PC-3 (cell line): Measurements from ENCODE around the gene STRN3. TPM values are rescaled to one million over a fixed set of nuclear protein-coding genes. Genes with fewer than 3 reads are reported as not detected.

Source experiments
- ATAC-seq: fragments of 200-7000 bp; cut with Tn5 transposase; 2 replicates; pipeline ENCODE4 v1.9.1; 2020; ENCODE audit warnings: mild to moderate bottlenecking, moderate library complexity
- BruUV-seq: library from RNA; stranded (reverse); fragments of 400-500 nt; replicated peaks from 2 replicates; lab custom pipeline; 2021; lab: Mats Ljungman, UMichigan
- CTCF ChIA-PET: fragments of 300-600 bp; sonication (Branson Sonifier 250); formaldehyde crosslinking; loops from one replicate; lab custom pipeline; 2022; ENCODE audit warnings: antibody characterized with exemption; lab: Charles Lee
- POLR2A ChIA-PET: fragments of 300-600 bp; sonication (Branson Sonifier 250); formaldehyde crosslinking; loops from one replicate; lab custom pipeline; 2022; ENCODE audit warnings: antibody characterized with exemption; ENCODE audit not compliant: unreplicated experiment; lab: Charles Lee
- DNase-seq: peaks from one replicate; pipeline ENCODE4 v3.0.0-alpha.2; 2015
- H2AFZ ChIP-seq: fragments of 300-600 bp; sonication (generic); 2 replicates; pipeline ENCODE4 v1.6.0; 2016; ENCODE audit warnings: antibody characterized with exemption, low read length
- H3F3A ChIP-seq: fragments of 300-600 bp; sonication (generic); one replicate; pipeline ENCODE4 v1.6.0; 2017; ENCODE audit warnings: antibody characterized with exemption, low read length, control low read depth, mild to moderate bottlenecking; ENCODE audit not compliant: unreplicated experiment
- H3K27ac ChIP-seq: fragments of 300-600 bp; sonication (generic); 2 replicates; pipeline ENCODE4 v1.5.1; 2016; ENCODE audit warnings: mild to moderate bottlenecking, low read length
- H3K27me3 ChIP-seq: fragments of 300-600 bp; sonication (generic); 2 replicates; pipeline ENCODE4 v1.6.1; 2016; ENCODE audit warnings: low read length, mixed read lengths
- H3K36me3 ChIP-seq: fragments of 300-600 bp; sonication (generic); 2 replicates; pipeline ENCODE4 v1.6.1; 2016; ENCODE audit warnings: low read depth, mixed run types, low read length, mixed read lengths
- H3K4me1 ChIP-seq: fragments of 300-600 bp; sonication (generic); 2 replicates; pipeline ENCODE4 v1.5.1; 2016; ENCODE audit warnings: low read length; ENCODE audit not compliant: insufficient read depth
- H3K4me2 ChIP-seq: fragments of 300-600 bp; sonication (generic); 2 replicates; pipeline ENCODE4 v1.6.0; 2016; ENCODE audit warnings: low read length
- H3K4me3 ChIP-seq: fragments of 300-600 bp; sonication (generic); 2 replicates; pipeline ENCODE4 v1.5.1; 2016; ENCODE audit warnings: mild to moderate bottlenecking, low read length, mixed read lengths
- H3K79me2 ChIP-seq: fragments of 300-600 bp; sonication (generic); 2 replicates; pipeline ENCODE4 v1.6.1; 2017; ENCODE audit warnings: low read length, mixed read lengths
- H3K9ac ChIP-seq: fragments of 300-600 bp; sonication (generic); 2 replicates; pipeline ENCODE4 v1.6.0; 2016; ENCODE audit warnings: mild to moderate bottlenecking, low read length
- H3K9me2 ChIP-seq: fragments of 300-600 bp; sonication (generic); replicated peaks from 2 replicates; pipeline ENCODE4 v1.6.1; 2016; ENCODE audit warnings: mixed run types, low read length, mixed read lengths
- H3K9me3 ChIP-seq: fragments of 300-600 bp; sonication (generic); 2 replicates; pipeline ENCODE4 v1.6.1; 2016; ENCODE audit warnings: low read length, mixed read lengths
- H4K20me1 ChIP-seq: fragments of 300-600 bp; sonication (generic); 2 replicates; pipeline ENCODE4 v1.6.1; 2016; ENCODE audit warnings: low read length, mixed read lengths
- EZH2 ChIP-seq: fragments of 300-600 bp; sonication (generic); IDR thresholded peaks from one replicate; pipeline ENCODE4 v1.6.1; 2017; ENCODE audit warnings: antibody characterized with exemption, mild to moderate bottlenecking, low read length; ENCODE audit not compliant: unreplicated experiment
- EZH2phosphoT487 ChIP-seq: fragments of 300-600 bp; sonication (generic); IDR thresholded peaks from 2 replicates; pipeline ENCODE4 v1.6.1; 2018; ENCODE audit warnings: mild to moderate bottlenecking, antibody characterized with exemption, low read length, borderline replicate concordance
- intact Hi-C: fragments of 100-400 bp; cut with micrococcal nuclease; formaldehyde crosslinking; loops from 2 replicates; pipeline ENCODE4 v1.9.0; 2023
- microRNA-seq: library from miRNA; unstranded; fragments of <30 nt; microRNA quantifications from one replicate; pipeline ENCODE4 v1.1.0, GENCODE V29; 2020; ENCODE audit not compliant: unreplicated experiment
- total RNA-seq: library from RNA; depleted of rRNA; stranded (reverse); fragments of >200 nt; gene quantifications from 2 replicates; pipeline ENCODE4 v1.2.3, GENCODE V29; 2014; rRNA removed
- TF ChIP-seq, protein P1 (sequence below): fragments of 300-600 bp; sonication (generic); conservative IDR thresholded peaks from 2 replicates; pipeline ENCODE4 v1.5.1; 2017; ENCODE audit warnings: antibody characterized with exemption, low read depth, mild to moderate bottlenecking, low read length

STRN3 gene
- total RNA-seq, 1 experiment from 2014 or later, result 41.4 TPM

DNA sequence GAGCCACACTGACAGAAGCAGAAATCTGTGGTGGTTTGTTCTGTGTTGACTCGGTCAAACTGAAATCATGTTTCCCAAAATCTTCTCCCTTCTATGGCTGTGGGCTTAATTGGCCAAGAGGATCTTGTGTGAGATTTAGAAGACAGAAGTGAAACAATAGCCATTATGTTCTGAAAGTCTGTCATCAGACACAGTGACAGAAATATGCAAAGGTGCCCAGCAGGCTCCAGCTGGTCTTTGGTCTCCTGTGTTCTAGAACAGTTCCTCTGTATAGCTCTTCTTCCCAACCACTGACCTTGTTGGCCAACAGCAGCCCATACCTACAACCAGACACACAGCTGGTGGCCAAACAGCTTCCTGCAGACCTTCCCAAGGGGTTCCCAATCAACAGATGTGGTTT lies 176.8 kb downstream of the STRN3 start:
- Histone ChIP-seq H3K4me3 (no peak overlapping the region), H3K79me2 (no peaks in the 10 kb centered on the region), H4K20me1 (no peaks in the 10 kb centered on the region), H3K36me3 (no peaks in the 10 kb centered on the region), H3F3A (no peaks in the 10 kb centered on the region), H3K27me3 (peaks cover 18% of the 10 kb centered on the region), H3K27ac (no peak overlapping the region), H3K9me3 (no peaks in the 10 kb centered on the region), H3K9ac (no peak overlapping the region), H3K4me2 (no peak overlapping the region), H3K4me1 (no peaks in the 10 kb centered on the region), H3K9me2 (no peaks in the 10 kb centered on the region; the same call in 1 of the 2 replicates), H2AFZ (no peak overlapping the region)
- intact Hi-C loops, result no loop called here
- ChIA-PET POLR2A (no interaction called here), CTCF (no interaction called here)
- BruUV-seq, result no TSS peak
- ATAC-seq (no peak), DNase-seq (no peak)
- TF ChIP-seq, protein P1, sequence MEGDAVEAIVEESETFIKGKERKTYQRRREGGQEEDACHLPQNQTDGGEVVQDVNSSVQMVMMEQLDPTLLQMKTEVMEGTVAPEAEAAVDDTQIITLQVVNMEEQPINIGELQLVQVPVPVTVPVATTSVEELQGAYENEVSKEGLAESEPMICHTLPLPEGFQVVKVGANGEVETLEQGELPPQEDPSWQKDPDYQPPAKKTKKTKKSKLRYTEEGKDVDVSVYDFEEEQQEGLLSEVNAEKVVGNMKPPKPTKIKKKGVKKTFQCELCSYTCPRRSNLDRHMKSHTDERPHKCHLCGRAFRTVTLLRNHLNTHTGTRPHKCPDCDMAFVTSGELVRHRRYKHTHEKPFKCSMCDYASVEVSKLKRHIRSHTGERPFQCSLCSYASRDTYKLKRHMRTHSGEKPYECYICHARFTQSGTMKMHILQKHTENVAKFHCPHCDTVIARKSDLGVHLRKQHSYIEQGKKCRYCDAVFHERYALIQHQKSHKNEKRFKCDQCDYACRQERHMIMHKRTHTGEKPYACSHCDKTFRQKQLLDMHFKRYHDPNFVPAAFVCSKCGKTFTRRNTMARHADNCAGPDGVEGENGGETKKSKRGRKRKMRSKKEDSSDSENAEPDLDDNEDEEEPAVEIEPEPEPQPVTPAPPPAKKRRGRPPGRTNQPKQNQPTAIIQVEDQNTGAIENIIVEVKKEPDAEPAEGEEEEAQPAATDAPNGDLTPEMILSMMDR, result no peak
- TF ChIP-seq EZH2phosphoT487 (no peak), EZH2 (no peak)

DNA sequence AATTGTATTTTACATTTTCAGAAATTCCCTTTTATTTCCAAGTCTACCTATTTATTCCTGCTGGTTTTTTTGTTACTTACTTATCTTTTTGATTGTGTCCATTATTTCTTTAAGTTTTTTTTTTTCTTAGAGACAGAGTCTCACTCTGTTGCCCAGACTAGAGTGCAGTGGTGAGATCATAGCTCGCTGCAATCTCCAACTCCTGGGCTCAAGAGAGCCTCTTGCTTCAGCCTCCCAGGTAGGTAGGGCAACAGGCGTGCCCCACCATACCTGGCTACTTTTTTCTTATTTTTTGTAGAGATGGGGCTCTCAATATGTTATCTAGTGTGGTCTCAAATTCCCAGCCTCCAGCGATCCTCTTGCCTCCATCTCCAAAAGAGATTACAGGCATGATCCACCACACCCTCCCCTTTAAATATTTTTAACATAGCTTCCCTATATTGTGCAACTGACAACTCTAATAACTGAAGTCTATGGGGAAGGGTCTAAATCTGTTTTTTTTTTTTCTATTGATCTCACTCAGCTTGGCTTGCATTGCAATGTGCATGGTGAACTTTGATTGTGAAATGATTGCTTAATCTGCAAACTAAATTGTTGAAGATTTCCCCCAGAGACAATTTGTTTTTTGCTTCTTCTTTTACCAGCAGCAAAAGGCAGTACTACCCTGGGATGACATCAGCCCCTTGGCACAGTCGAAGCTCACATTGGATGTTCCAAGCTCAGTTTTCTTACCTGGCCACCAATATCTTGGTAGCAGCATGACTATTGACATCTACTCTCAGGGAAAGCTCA lies 177.5 kb downstream of the STRN3 start:
- no peaks in the 10 kb centered on the region for H3K4me1 ChIP-seq
- TF ChIP-seq EZH2phosphoT487, result no peak
- TF ChIP-seq, protein P1, result no peak
- no peak for TF ChIP-seq EZH2
- H3K79me2 ChIP-seq, result no peaks in the 10 kb centered on the region
- no TSS peak for BruUV-seq
- H3K36me3 ChIP-seq, result no peaks in the 10 kb centered on the region
- intact Hi-C loops, result no loop called here
- no peaks in the 10 kb centered on the region for H4K20me1 ChIP-seq
- no peak overlapping the region for H3K27ac ChIP-seq
- H3K9me2 ChIP-seq, result no peaks in the 10 kb centered on the region; the same call in 1 of the 2 replicates
- H3K9ac ChIP-seq, result no peak overlapping the region
- ChIA-PET POLR2A (no interaction called here), CTCF (no interaction called here)
- ATAC-seq (no peak), DNase-seq (no peak)
- H3K27me3 ChIP-seq, result peaks cover 18% of the 10 kb centered on the region
- H3K9me3 ChIP-seq, result no peaks in the 10 kb centered on the region
- no peaks in the 10 kb centered on the region for H3F3A ChIP-seq
- no peak overlapping the region for H3K4me2 ChIP-seq
- no peak overlapping the region for H2AFZ ChIP-seq
- H3K4me3 ChIP-seq, result no peak overlapping the region

Small RNA genes within 50 kb of the gene (microRNA-seq; reads per million reads assigned to microRNA genes)
- 6.5 reads per million, percentile 29 among the genes with 10 or more reads in this experiment for gene MIR624

Other genes with a start within 250 kb of the STRN3 start
- 2.5 and 4.2 TPM in 2 replicates for gene COCH, start 151.8 kb downstream of the STRN3 start, total RNA-seq
- gene AP4S1, start 730 bp downstream of the STRN3 start, total RNA-seq, result 3.0 and 3.2 TPM in 2 replicates
- 152 and 214 TPM in 2 replicates for gene HECTD1, start 181.4 kb upstream of the STRN3 start, total RNA-seq